HCT116 (cell line): ENCODE data around the gene TAS1R2. TPM values are rescaled to one million over a fixed set of nuclear protein-coding genes. Genes with fewer than 3 reads are reported as not detected.

Source experiments
- ATAC-seq: fragments of 200-7000 bp; cut with Tn5 transposase; 2 replicates; pipeline ENCODE4 v1.9.1; 2020; ENCODE audit warnings: mild to moderate bottlenecking, moderate library complexity
- BruUV-seq: library from RNA; stranded (reverse); fragments of 400-500 nt; replicated peaks from 2 replicates; lab custom pipeline; 2021; lab: Mats Ljungman, UMichigan
- CTCF ChIA-PET: fragments of 300-600 bp; sonication (Branson Sonifier 250); formaldehyde crosslinking; loops from one replicate; lab custom pipeline; 2021; ENCODE audit warnings: antibody characterized with exemption; lab: Charles Lee
- POLR2A ChIA-PET: fragments of 300-600, 350-600 bp; sonication (Branson Sonifier 250); formaldehyde crosslinking; loops from one replicate; lab custom pipeline; 2021; ENCODE audit warnings: antibody characterized with exemption; lab: Charles Lee
- RAD21 ChIA-PET, 2 experiments: fragments of 300-600 bp; sonication (Branson Sonifier 250); formaldehyde crosslinking; loops; one replicate each; lab custom pipeline; 2023; ENCODE audit warnings: low total read pairs in 2 of 2; ENCODE audit not compliant: uncharacterized antibody in 2 of 2, unreplicated experiment in 2 of 2, low non-redundant PET in 1 of 2; lab: Charles Lee
- DNase-seq: peaks from one replicate; pipeline ENCODE4 v3.0.0-alpha.2; 2010; ENCODE audit warnings: low read depth, low spot score
- H2AFZ ChIP-seq: fragments of 200-600 bp; shearing (Covaris generic), sonication (generic); 2 replicates; pipeline ENCODE4 v1.6.1; 2017; ENCODE audit warnings: low read depth, mixed run types, mixed read lengths, antibody characterized with exemption, low read length; ENCODE audit not compliant: poor library complexity, severe bottlenecking
- H3K27ac ChIP-seq: 2 replicates; pipeline ENCODE4 v1.5.1; 2012; ENCODE audit warnings: low read depth, low read length
- H3K27me3 ChIP-seq: fragments of 200-600 bp; sonication (generic); 2 replicates; pipeline ENCODE4 v1.6.1; 2016; ENCODE audit warnings: mixed run types, low read length, mixed read lengths; ENCODE audit not compliant: insufficient read depth
- H3K36me3 ChIP-seq, 2 experiments: fragments of 200-500 bp in 1 of 2; fragments of 200-600 bp in 1 of 2; sonication (Bioruptor generic) in 1 of 2; sonication (generic) in 1 of 2; 2 replicates each; pipeline versions ENCODE4 v1.5.1 to v1.6.1; 2014 to 2016; ENCODE audit warnings: low read length in 2 of 2, inconsistent platforms in 1 of 2, mixed read lengths in 1 of 2, mixed run types in 1 of 2; ENCODE audit not compliant: insufficient read depth in 2 of 2, control insufficient read depth in 1 of 2
- H3K4me1 ChIP-seq, 2 experiments: fragments of 200-600 bp in 1 of 2; sonication (generic) in 1 of 2; 2 replicates each; pipeline versions ENCODE4 v1.5.1 to v1.6.1; 2012 to 2017; ENCODE audit warnings: low read length in 2 of 2, inconsistent platforms in 1 of 2, mild to moderate bottlenecking in 1 of 2, mixed read lengths in 1 of 2, mixed run types in 1 of 2, moderate library complexity in 1 of 2; ENCODE audit not compliant: insufficient read depth in 2 of 2, control insufficient read depth in 1 of 2
- H3K4me2 ChIP-seq: fragments of 200-600 bp; sonication (generic); 2 replicates; pipeline ENCODE4 v1.6.1; 2017; ENCODE audit warnings: mixed run types, low read length, mixed read lengths
- H3K4me3 ChIP-seq, 2 experiments: fragments of 200-600 bp in 1 of 2; sonication (generic) in 1 of 2; replicated peaks in 1 of 2; 2 replicates each; pipeline ENCODE4 v1.5.1; 2011 to 2016; ENCODE audit warnings: low read length in 2 of 2, control low read depth in 1 of 2, low read depth in 1 of 2, mild to moderate bottlenecking in 1 of 2, mixed read lengths in 1 of 2, mixed run types in 1 of 2
- H3K79me2 ChIP-seq: fragments of 200-600 bp; sonication (generic); 2 replicates; pipeline ENCODE4 v1.6.1; 2017; ENCODE audit warnings: mild to moderate bottlenecking, mixed run types, low read length, moderate library complexity, mixed read lengths; ENCODE audit not compliant: insufficient read depth
- H3K9ac ChIP-seq: fragments of 200-600 bp; sonication (generic); 2 replicates; pipeline ENCODE4 v1.6.1; 2016; ENCODE audit warnings: low read length, mixed read lengths
- H3K9me2 ChIP-seq: fragments of 200-600 bp; sonication (generic), shearing (Covaris generic); 2 replicates; pipeline ENCODE4 v1.6.1; 2017; ENCODE audit warnings: mixed run types, mild to moderate bottlenecking, moderate library complexity; ENCODE audit not compliant: insufficient read depth
- H3K9me3 ChIP-seq, 2 experiments: fragments of 200-500 bp in 1 of 2; fragments of 200-600 bp in 1 of 2; sonication (Bioruptor generic) in 1 of 2; sonication (generic) in 1 of 2; 2 replicates each; pipeline ENCODE4 v1.6.1; 2014 to 2017; ENCODE audit warnings: low read length in 2 of 2, mixed read lengths in 2 of 2, inconsistent platforms in 1 of 2, low read depth in 1 of 2, mild to moderate bottlenecking in 1 of 2, mixed run types in 1 of 2, moderate library complexity in 1 of 2; ENCODE audit not compliant: control insufficient read depth in 1 of 2, insufficient read depth in 1 of 2
- H4K20me1 ChIP-seq: fragments of 200-600 bp; sonication (generic), shearing (Covaris generic); 2 replicates; pipeline ENCODE4 v1.6.1; 2017; ENCODE audit warnings: mixed run types, mild to moderate bottlenecking, moderate library complexity; ENCODE audit not compliant: insufficient read depth
- CBX3 ChIP-seq: IDR thresholded peaks from 2 replicates; pipeline ENCODE4 v1.6.1; 2012; ENCODE audit warnings: low read depth
- EGR1 ChIP-seq: IDR thresholded peaks from 2 replicates; pipeline ENCODE4 v1.6.1; 2012; ENCODE audit warnings: low read depth
- ELF1 ChIP-seq: IDR thresholded peaks from 2 replicates; pipeline ENCODE4 v1.6.1; 2012; ENCODE audit warnings: low read depth, borderline replicate concordance
- EZH2 ChIP-seq: fragments of 200-600 bp; sonication (generic); IDR thresholded peaks from 2 replicates; pipeline ENCODE4 v1.6.1; 2017; ENCODE audit warnings: antibody characterized with exemption, mixed run types
- FOSL1 ChIP-seq: IDR thresholded peaks from 2 replicates; pipeline ENCODE4 v1.6.1; 2012; ENCODE audit warnings: low read depth
- JUND ChIP-seq: IDR thresholded peaks from 2 replicates; pipeline ENCODE4 v1.6.1; 2012
- POLR2A ChIP-seq: IDR thresholded peaks from 2 replicates; pipeline ENCODE4 v1.7.0; 2011; ENCODE audit warnings: borderline replicate concordance; ENCODE audit not compliant: insufficient read depth, insufficient read length; ENCODE audit errors: extremely low read depth
- POLR2AphosphoS5 ChIP-seq: IDR thresholded peaks from 2 replicates; pipeline ENCODE4 v1.6.1; 2011; ENCODE audit warnings: mild to moderate bottlenecking, low read depth, low read length, moderate library complexity
- RAD21 ChIP-seq: IDR thresholded peaks from 2 replicates; pipeline ENCODE4 v1.6.1; 2012; ENCODE audit warnings: low read depth, mild to moderate bottlenecking
- SP1 ChIP-seq: IDR thresholded peaks from 2 replicates; pipeline ENCODE4 v1.6.1; 2012; ENCODE audit warnings: low read depth
- SRF ChIP-seq: IDR thresholded peaks from 2 replicates; pipeline ENCODE4 v1.6.1; 2012; ENCODE audit warnings: low read depth
- TCF7L2 ChIP-seq: IDR thresholded peaks from 2 replicates; pipeline ENCODE4 v1.7.0; 2011; ENCODE audit warnings: borderline replicate concordance, inconsistent platforms; ENCODE audit not compliant: insufficient read depth, insufficient read length; ENCODE audit errors: extremely low read depth
- ZFX ChIP-seq: fragments of 450-650 bp; IDR thresholded peaks from 2 replicates; pipeline ENCODE4 v1.6.1; 2017
- intact Hi-C: fragments of 100-400 bp; cut with micrococcal nuclease; formaldehyde crosslinking; loops from 2 replicates; pipeline ENCODE4 v1.10.0; 2022
- total RNA-seq: library from RNA; stranded (reverse); gene quantifications from one replicate; pipeline ENCODE4 v1.2.1, GENCODE V29; 2021; ENCODE audit not compliant: unreplicated experiment
- TF ChIP-seq, protein P1 (sequence below): IDR thresholded peaks from 2 replicates; pipeline ENCODE4 v1.6.1; 2012
- TF ChIP-seq, protein P2 (sequence below): IDR thresholded peaks from 2 replicates; pipeline ENCODE4 v1.6.1; 2012; ENCODE audit warnings: low read depth
- TF ChIP-seq, protein P3 (sequence below), 3 experiments: fragments of 200-600 bp in 1 of 3; sonication (generic) in 1 of 3; IDR thresholded peaks in 2 of 3; conservative IDR thresholded peaks in 1 of 3; 2 replicates each; pipeline ENCODE4 v1.5.1; 2012 to 2017; ENCODE audit warnings: low read depth in 2 of 3, low read length in 2 of 3, antibody characterized with exemption in 1 of 3, borderline replicate concordance in 1 of 3, control low read depth in 1 of 3, mild to moderate bottlenecking in 1 of 3, mixed read lengths in 1 of 3, mixed run types in 1 of 3, moderate library complexity in 1 of 3; ENCODE audit not compliant: insufficient read depth in 1 of 3
- TF ChIP-seq, protein P4 (sequence below): IDR thresholded peaks from 2 replicates; pipeline ENCODE4 v1.6.1; 2012
- TF ChIP-seq, protein P5 (sequence below): IDR thresholded peaks from 2 replicates; pipeline ENCODE4 v1.6.1; 2011; ENCODE audit warnings: mild to moderate bottlenecking, low read length, moderate library complexity; ENCODE audit not compliant: insufficient replicate concordance; ENCODE audit errors: extremely low read depth

Gene TAS1R2
- total RNA-seq, 1 experiment from 2014 or later = not detected

DNA sequence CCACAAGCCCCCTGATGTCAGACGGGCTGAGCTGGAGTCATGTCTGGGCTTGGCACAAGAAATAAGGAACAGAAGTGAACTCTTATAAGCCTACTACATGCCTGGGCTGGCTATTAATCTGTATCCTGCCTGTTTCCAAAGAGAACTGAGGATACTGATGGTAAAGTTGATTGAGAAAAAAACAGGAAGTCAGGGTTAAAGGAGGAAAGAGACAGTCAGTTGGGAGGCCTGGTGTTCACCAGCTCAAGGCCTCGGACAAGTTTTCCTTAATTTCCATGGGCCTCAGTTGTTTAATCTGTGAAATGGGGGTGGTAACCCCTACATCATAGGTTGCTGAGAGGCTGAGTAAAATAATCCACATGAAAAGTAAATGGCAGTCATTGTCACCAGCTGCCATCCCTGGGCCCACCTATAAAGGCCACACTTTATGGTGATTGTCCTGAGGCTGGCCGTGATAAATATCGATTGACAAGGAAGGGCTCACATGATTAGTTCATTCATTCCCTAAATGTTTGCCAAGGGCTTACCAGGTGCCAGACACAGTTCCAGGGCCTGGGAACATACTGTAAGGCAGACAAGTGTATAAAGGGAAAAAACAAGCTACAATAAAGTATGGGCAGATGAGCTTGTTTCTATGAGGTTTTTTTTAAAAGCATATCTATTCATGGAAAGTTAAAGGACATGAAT lies 40.0 kb upstream of the TAS1R2 start:
- peaks cover 12 to 18% of the 10 kb centered on the region in 2 experiments for H3K4me1 ChIP-seq
- H4K20me1 ChIP-seq = no peaks in the 10 kb centered on the region
- H3K9me3 ChIP-seq = no peaks in the 10 kb centered on the region
- TF ChIP-seq RAD21 (no peak), JUND (no peak), FOSL1 (no peak), SRF (no peak), TCF7L2 (no peak), ELF1 (no peak), EZH2 (no peak), POLR2A (no peak), EGR1 (no peak), SP1 (no peak), ZFX (no peak), CBX3 (no peak), POLR2AphosphoS5 (no peak)
- TF ChIP-seq, protein P1, sequence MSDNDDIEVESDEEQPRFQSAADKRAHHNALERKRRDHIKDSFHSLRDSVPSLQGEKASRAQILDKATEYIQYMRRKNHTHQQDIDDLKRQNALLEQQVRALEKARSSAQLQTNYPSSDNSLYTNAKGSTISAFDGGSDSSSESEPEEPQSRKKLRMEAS = no peak
- TF ChIP-seq, protein P2, sequence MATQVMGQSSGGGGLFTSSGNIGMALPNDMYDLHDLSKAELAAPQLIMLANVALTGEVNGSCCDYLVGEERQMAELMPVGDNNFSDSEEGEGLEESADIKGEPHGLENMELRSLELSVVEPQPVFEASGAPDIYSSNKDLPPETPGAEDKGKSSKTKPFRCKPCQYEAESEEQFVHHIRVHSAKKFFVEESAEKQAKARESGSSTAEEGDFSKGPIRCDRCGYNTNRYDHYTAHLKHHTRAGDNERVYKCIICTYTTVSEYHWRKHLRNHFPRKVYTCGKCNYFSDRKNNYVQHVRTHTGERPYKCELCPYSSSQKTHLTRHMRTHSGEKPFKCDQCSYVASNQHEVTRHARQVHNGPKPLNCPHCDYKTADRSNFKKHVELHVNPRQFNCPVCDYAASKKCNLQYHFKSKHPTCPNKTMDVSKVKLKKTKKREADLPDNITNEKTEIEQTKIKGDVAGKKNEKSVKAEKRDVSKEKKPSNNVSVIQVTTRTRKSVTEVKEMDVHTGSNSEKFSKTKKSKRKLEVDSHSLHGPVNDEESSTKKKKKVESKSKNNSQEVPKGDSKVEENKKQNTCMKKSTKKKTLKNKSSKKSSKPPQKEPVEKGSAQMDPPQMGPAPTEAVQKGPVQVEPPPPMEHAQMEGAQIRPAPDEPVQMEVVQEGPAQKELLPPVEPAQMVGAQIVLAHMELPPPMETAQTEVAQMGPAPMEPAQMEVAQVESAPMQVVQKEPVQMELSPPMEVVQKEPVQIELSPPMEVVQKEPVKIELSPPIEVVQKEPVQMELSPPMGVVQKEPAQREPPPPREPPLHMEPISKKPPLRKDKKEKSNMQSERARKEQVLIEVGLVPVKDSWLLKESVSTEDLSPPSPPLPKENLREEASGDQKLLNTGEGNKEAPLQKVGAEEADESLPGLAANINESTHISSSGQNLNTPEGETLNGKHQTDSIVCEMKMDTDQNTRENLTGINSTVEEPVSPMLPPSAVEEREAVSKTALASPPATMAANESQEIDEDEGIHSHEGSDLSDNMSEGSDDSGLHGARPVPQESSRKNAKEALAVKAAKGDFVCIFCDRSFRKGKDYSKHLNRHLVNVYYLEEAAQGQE = no peak
- TF ChIP-seq, protein P3, sequence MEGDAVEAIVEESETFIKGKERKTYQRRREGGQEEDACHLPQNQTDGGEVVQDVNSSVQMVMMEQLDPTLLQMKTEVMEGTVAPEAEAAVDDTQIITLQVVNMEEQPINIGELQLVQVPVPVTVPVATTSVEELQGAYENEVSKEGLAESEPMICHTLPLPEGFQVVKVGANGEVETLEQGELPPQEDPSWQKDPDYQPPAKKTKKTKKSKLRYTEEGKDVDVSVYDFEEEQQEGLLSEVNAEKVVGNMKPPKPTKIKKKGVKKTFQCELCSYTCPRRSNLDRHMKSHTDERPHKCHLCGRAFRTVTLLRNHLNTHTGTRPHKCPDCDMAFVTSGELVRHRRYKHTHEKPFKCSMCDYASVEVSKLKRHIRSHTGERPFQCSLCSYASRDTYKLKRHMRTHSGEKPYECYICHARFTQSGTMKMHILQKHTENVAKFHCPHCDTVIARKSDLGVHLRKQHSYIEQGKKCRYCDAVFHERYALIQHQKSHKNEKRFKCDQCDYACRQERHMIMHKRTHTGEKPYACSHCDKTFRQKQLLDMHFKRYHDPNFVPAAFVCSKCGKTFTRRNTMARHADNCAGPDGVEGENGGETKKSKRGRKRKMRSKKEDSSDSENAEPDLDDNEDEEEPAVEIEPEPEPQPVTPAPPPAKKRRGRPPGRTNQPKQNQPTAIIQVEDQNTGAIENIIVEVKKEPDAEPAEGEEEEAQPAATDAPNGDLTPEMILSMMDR (IDR thresholded peaks at IDR 0.05 in 2 of 3, conservative IDR thresholded peaks at IDR 0.05 in 1 of 3; ENCODE audit: borderline replicate concordance in 1 of 3, insufficient read depth in 1 of 3, low read depth in 2 of 3, low read length in 2 of 3) = no peak
- TF ChIP-seq, protein P4, sequence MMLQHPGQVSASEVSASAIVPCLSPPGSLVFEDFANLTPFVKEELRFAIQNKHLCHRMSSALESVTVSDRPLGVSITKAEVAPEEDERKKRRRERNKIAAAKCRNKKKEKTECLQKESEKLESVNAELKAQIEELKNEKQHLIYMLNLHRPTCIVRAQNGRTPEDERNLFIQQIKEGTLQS = no peak
- TF ChIP-seq, protein P5, sequence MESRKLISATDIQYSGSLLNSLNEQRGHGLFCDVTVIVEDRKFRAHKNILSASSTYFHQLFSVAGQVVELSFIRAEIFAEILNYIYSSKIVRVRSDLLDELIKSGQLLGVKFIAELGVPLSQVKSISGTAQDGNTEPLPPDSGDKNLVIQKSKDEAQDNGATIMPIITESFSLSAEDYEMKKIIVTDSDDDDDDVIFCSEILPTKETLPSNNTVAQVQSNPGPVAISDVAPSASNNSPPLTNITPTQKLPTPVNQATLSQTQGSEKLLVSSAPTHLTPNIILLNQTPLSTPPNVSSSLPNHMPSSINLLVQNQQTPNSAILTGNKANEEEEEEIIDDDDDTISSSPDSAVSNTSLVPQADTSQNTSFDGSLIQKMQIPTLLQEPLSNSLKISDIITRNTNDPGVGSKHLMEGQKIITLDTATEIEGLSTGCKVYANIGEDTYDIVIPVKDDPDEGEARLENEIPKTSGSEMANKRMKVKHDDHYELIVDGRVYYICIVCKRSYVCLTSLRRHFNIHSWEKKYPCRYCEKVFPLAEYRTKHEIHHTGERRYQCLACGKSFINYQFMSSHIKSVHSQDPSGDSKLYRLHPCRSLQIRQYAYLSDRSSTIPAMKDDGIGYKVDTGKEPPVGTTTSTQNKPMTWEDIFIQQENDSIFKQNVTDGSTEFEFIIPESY = no peak
- intact Hi-C loops = loop anchor here (5.0 to 10.0 kb wide), 2 partner anchors 113 to 755 kb away; no protein-coding TSS in a partner anchor
- no peaks in the 10 kb centered on the region for H3K9me2 ChIP-seq
- no peak overlapping the region for H3K4me3 ChIP-seq
- no peaks in the 10 kb centered on the region for H3K79me2 ChIP-seq
- H3K4me2 ChIP-seq = no peak overlapping the region
- CTCF ChIA-PET = interaction anchor here (1.4 to 1.9 kb wide), 2 partner anchors 14 to 302 kb away, joined by 4 to 8 read pairs; no protein-coding TSS in a partner anchor
- ATAC-seq (no peak), DNase-seq (no peak)
- RAD21 ChIA-PET = no interaction called here
- POLR2A ChIA-PET = no interaction called here
- no peak overlapping the region for H3K9ac ChIP-seq
- H3K36me3 ChIP-seq = no peaks in the 10 kb centered on the region
- H2AFZ ChIP-seq = no peak overlapping the region
- no peaks in the 10 kb centered on the region for H3K27me3 ChIP-seq
- no TSS peak for BruUV-seq
- H3K27ac ChIP-seq = no peak overlapping the region
